ENCODE measurements around the gene LMTK2. TPM values are rescaled to one million over a fixed set of nuclear protein-coding genes. Genes with fewer than 3 reads are reported as not detected.

Gene LMTK2
- total RNA-seq, 1 donor from 2014 or later = 10.6 TPM

GRCh38 chr7:98163704-98164494 lies 57.2 kb downstream of the LMTK2 start:
- no peak overlapping the region for H3K4me3 ChIP-seq (ENCODE audit: low read depth, low read length)
- TF ChIP-seq CTCF (conservative IDR thresholded peaks at IDR 0.05; ENCODE audit: low read depth, low read length) = no peak
- no peak for DNase-seq (ENCODE audit: low read depth)

- TF ChIP-seq CTCF (conservative IDR thresholded peaks at IDR 0.05; ENCODE audit: low read depth, low read length) = peak; percentile 88
- DNase-seq (ENCODE audit: low read depth) = no peak
These were observed 59.4 kb downstream of the LMTK2 start for GRCh38 chr7:98165827-98166667.

GRCh38 chr7:98166668-98166970 lies 60.0 kb downstream of the LMTK2 start:
- DNase-seq (ENCODE audit: low read depth) = no peak
- no peak overlapping the region for H3K4me3 ChIP-seq (ENCODE audit: low read depth, low read length)
- TF ChIP-seq CTCF (conservative IDR thresholded peaks at IDR 0.05; ENCODE audit: low read depth, low read length) = no peak

More at GRCh38 chr7:98165827-98166667, 59.4 kb downstream of the LMTK2 start:
- H3K4me3 ChIP-seq (ENCODE audit: low read depth, low read length) = no peak overlapping the region

GRCh38 chr7:98167653-98168052 lies 61.0 kb downstream of the LMTK2 start:
- no peak for DNase-seq (ENCODE audit: low read depth)
- no peak for TF ChIP-seq CTCF (conservative IDR thresholded peaks at IDR 0.05; ENCODE audit: low read depth, low read length)
- no peak overlapping the region for H3K4me3 ChIP-seq (ENCODE audit: low read depth, low read length)

- DNase-seq (ENCODE audit: low read depth) = no peak
- peak; percentile 97 for TF ChIP-seq CTCF (conservative IDR thresholded peaks at IDR 0.05; ENCODE audit: low read depth, low read length)
These were observed 61.7 kb downstream of the LMTK2 start for GRCh38 chr7:98168181-98168903.

GRCh38 chr7:98168904-98169621 lies 62.4 kb downstream of the LMTK2 start:
- DNase-seq (ENCODE audit: low read depth) = no peak
- TF ChIP-seq CTCF (conservative IDR thresholded peaks at IDR 0.05; ENCODE audit: low read depth, low read length) = no peak
- no peak overlapping the region for H3K4me3 ChIP-seq (ENCODE audit: low read depth, low read length)

More at GRCh38 chr7:98168181-98168903, 61.7 kb downstream of the LMTK2 start:
- H3K4me3 ChIP-seq (ENCODE audit: low read depth, low read length) = no peak overlapping the region

Data from epithelial cell of proximal tubule (primary cell).